Right cardiac atrium (tissue), 5 donors: ENCODE measurements around the gene TRAM2. TPM values are rescaled to one million over a fixed set of nuclear protein-coding genes. Genes with fewer than 3 reads are reported as not detected.
A peak's percentile ranks its signal among the peaks of the same experiment; 100 is the strongest.
"Not testable (repeated sequence)": the region's sequence is repeated elsewhere in the genome, so short reads cannot be mapped to it uniquely, and the experiment has no call there.

ENCODE experiments used
- ATAC-seq, 2 donors: fragments of 200-7000 bp; cut with Tn5 transposase; one replicate each; pipeline versions ENCODE4 v1.8.0 to v1.9.1; 2020; ENCODE audit warnings: moderate library complexity in 2 of 2, mild to moderate bottlenecking in 1 of 2
- DNase-seq, 3 donors: peaks; one replicate each; pipeline ENCODE4 v3.0.0-alpha.2; 2020
- H3K27ac ChIP-seq: one replicate; pipeline ENCODE4 v1.5.1; 2013; ENCODE audit warnings: mild to moderate bottlenecking, low read length, control low read depth, moderate library complexity
- H3K27me3 ChIP-seq: one replicate; pipeline ENCODE4 v1.6.1; 2013; ENCODE audit not compliant: control insufficient read depth, insufficient read depth
- H3K4me1 ChIP-seq: one replicate; pipeline ENCODE4 v1.6.1; 2013; ENCODE audit warnings: low read length; ENCODE audit not compliant: control insufficient read depth, insufficient read depth
- H3K4me3 ChIP-seq: one replicate; pipeline ENCODE4 v1.5.1; 2013; ENCODE audit warnings: low read length, control low read depth
- H3K9me3 ChIP-seq: one replicate; pipeline ENCODE4 v1.6.1; 2013; ENCODE audit warnings: low read length; ENCODE audit not compliant: control insufficient read depth
- WGBS: extraction: QIAGEN DNeasy Blood & Tissue Kit; methylation state at CpG from one replicate; pipeline ENCODE4 v1.1.7; 2013; 5-methylcytosine and 5-hydroxymethylcytosine counted together
- intact Hi-C, 4 donors: fragments of 100-400 bp; cut with DNase I; formaldehyde crosslinking; loops; one replicate each; pipeline versions ENCODE4 v1.11.0 to v1.14.0; 2022 to 2023
- polyA plus RNA-seq: library from polyadenylated mRNA; stranded (reverse); fragments of 200-250 nt; gene quantifications from one replicate; pipeline ENCODE4 v1.2.3, GENCODE V29; 2013
- total RNA-seq, 4 donors: library from RNA; stranded (reverse); fragmentation: NEBNext Ultra II Directional; extraction: Animal tissue kit (Norgen Biotek cat#: 25700); gene quantifications; one replicate each; pipeline ENCODE4 v1.2.1, GENCODE V29; 2021
- donor health status: healthy with polysubstance abuse.
- donor health status: DM: no; HTN: yes; CAD: no.
- donor health status: DM: no; HTN: no; CAD: no.
- donor health status: DM: no; HTN: yes; CAD: no; lungs with severe emphysema.
- donor health status: DM: yes; HTN: yes; CAD: no.

The TRAM2 gene
- total and polyA plus RNA-seq, 5 donors: 7.1 to 18.2 (median 14.6) TPM

- H3K27ac ChIP-seq: no peak overlapping the region
- no peaks in the 10 kb centered on the region for H3K27me3 ChIP-seq
- intact Hi-C loops: no loop called here
- DNase-seq (no peak), ATAC-seq (no peak)
- WGBS: 90% methylated on average over 3 of the region's 3 CpGs
- no peaks in the 10 kb centered on the region for H3K9me3 ChIP-seq
- H3K4me1 ChIP-seq: no peaks in the 10 kb centered on the region
- H3K4me3 ChIP-seq: no peak overlapping the region
These were observed 93.2 kb downstream of the TRAM2 start for GRCh38 chr6:52483671-52484003.

- ATAC-seq: peak in 1 of 2 donors; percentile 36
- H3K4me3 ChIP-seq: no peak overlapping the region
- WGBS: 82% methylated on average over 7 of the region's 7 CpGs
- no peaks in the 10 kb centered on the region for H3K4me1 ChIP-seq
- H3K27ac ChIP-seq: no peak overlapping the region
- no peak for DNase-seq
- H3K27me3 ChIP-seq: no peaks in the 10 kb centered on the region
- no peaks in the 10 kb centered on the region for H3K9me3 ChIP-seq
- intact Hi-C loops: no loop called here
These were observed 93.8 kb downstream of the TRAM2 start for GRCh38 chr6:52482903-52483670.

- no peak overlapping the region for H3K4me3 ChIP-seq
- 34% methylated on average over 2 of the region's 2 CpGs for WGBS
- no peak overlapping the region for H3K27ac ChIP-seq
- ATAC-seq (no peak), DNase-seq (no peak)
- H3K9me3 ChIP-seq: no peaks in the 10 kb centered on the region
- H3K4me1 ChIP-seq: no peaks in the 10 kb centered on the region
- intact Hi-C loops: no loop called here
- no peaks in the 10 kb centered on the region for H3K27me3 ChIP-seq
These were observed 101.6 kb downstream of the TRAM2 start for GRCh38 chr6:52475307-52475706.

GRCh38 chr6:52474173-52474572 is 102.7 kb downstream of the TRAM2 start:
- Histone ChIP-seq H3K4me3 (no peak overlapping the region), H3K9me3 (no peaks in the 10 kb centered on the region), H3K27ac (no peak overlapping the region), H3K4me1 (no peaks in the 10 kb centered on the region), H3K27me3 (no peaks in the 10 kb centered on the region)
- DNase-seq (no peak), ATAC-seq (no peak)
- 98% methylated on average over 4 of the region's 4 CpGs for whole genome bisulfite sequencing
- intact Hi-C loops: no loop called here

- 89% methylated on average over 2 of the region's 2 CpGs for WGBS
- DNase-seq, H3K27me3 ChIP-seq, H3K4me3 ChIP-seq, H3K4me1 ChIP-seq, H3K27ac ChIP-seq, H3K9me3 ChIP-seq, intact Hi-C loops, ATAC-seq: not testable (repeated sequence)
These were observed 115.7 kb downstream of the TRAM2 start for GRCh38 chr6:52461194-52461593.

GRCh38 chr6:52457096-52457495 is 119.8 kb downstream of the TRAM2 start:
- H3K4me1 ChIP-seq: no peaks in the 10 kb centered on the region
- H3K9me3 ChIP-seq: no peaks in the 10 kb centered on the region
- WGBS: 95% methylated on average over 2 of the region's 2 CpGs
- H3K27ac ChIP-seq: no peak overlapping the region
- ATAC-seq (no peak), DNase-seq (no peak)
- intact Hi-C loops: no loop called here
- H3K27me3 ChIP-seq: no peaks in the 10 kb centered on the region
- H3K4me3 ChIP-seq: no peak overlapping the region

- DNase-seq (no peak), ATAC-seq (no peak)
- no peaks in the 10 kb centered on the region for H3K4me1 ChIP-seq
- H3K27ac ChIP-seq: no peak overlapping the region
- H3K9me3 ChIP-seq: no peaks in the 10 kb centered on the region
- no peak overlapping the region for H3K4me3 ChIP-seq
- intact Hi-C loops: no loop called here
- H3K27me3 ChIP-seq: no peaks in the 10 kb centered on the region
- WGBS: 93% methylated on average over 2 of the region's 2 CpGs
These were observed 122.3 kb downstream of the TRAM2 start for GRCh38 chr6:52454556-52454955.

Other genes starting within 250 kb of the TRAM2 start
- 1 to 10 TPM; 4.5 to 6.2 (median 5.4) TPM for gene PAQR8, start 214.9 kb downstream of the TRAM2 start, total RNA-seq
- 3.0 TPM for gene PAQR8, start 214.9 kb downstream of the TRAM2 start, polyA plus RNA-seq
- 10 to 100 TPM in 3 of 4 donors, 1 to 10 TPM in 1; 9.0 to 10.5 (median 10.0) TPM for gene EFHC1, start 156.7 kb downstream of the TRAM2 start, total RNA-seq
- gene EFHC1, start 156.7 kb downstream of the TRAM2 start, polyA plus RNA-seq: 4.9 TPM
- gene TMEM14A, start 94.1 kb upstream of the TRAM2 start, total RNA-seq: 10 to 100 TPM in 3 of 4 donors, 1 to 10 TPM in 1; 8.7 to 15.4 (median 13.5) TPM
- 19.5 TPM for gene TMEM14A, start 94.1 kb upstream of the TRAM2 start, polyA plus RNA-seq
- not detected for gene GSTA2, start 186.4 kb upstream of the TRAM2 start, total RNA-seq
- not detected for gene GSTA2, start 186.4 kb upstream of the TRAM2 start, polyA plus RNA-seq
- gene GSTA1, start 226.8 kb upstream of the TRAM2 start, total RNA-seq: not detected
- gene GSTA1, start 226.8 kb upstream of the TRAM2 start, polyA plus RNA-seq: 0.09 TPM